ENCODE measurements around the gene ELAVL1.
A peak's percentile ranks its signal among the peaks of the same experiment; 100 is the strongest.

The ELAVL1 gene

DNA sequence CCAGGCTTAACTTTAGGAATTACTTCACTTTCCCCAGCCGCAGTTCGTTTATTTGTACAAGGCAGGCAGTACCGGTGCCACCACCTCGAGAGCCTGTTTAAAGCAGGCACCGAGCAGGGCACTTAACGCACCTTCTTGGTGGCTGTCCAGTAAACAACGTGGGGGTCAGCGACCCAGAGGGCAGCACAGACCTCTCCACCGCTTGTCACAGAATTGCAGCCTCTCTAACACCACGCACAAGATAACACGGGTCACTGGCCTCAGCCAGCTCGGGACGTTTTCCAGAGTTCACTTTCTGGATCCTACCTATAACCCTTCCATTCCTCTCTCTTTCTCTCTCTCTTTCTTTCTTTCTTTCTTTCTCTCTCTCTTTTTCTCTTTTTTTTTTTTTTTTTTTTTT, 16.8 kb upstream of the ELAVL1 start:
- no peak for DNase-seq (ENCODE audit: low read depth in 2 of 3, low spot score in 2 of 3)

DNA sequence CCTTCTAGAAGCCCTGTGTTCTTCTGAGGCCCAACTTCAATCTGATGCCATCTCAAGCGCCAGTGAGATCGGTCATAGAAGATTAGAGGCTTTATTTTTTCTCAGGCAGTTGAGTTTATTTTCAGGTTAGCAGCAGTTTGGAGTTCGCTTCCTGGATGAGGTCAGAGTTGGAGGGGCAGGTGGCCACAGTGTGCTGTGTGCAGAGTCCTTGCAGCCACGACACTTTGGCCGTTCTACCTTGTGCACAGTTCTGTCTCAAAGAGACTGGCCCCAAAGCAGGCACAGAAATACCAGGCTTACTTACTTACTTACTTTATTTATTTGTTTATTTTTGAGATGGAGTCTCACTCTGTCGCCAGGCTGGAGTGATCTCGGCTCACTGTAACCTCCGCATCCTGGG, 15.9 kb upstream of the ELAVL1 start:
- no peak for DNase-seq (ENCODE audit: low read depth in 2 of 3, low spot score in 2 of 3)

DNA sequence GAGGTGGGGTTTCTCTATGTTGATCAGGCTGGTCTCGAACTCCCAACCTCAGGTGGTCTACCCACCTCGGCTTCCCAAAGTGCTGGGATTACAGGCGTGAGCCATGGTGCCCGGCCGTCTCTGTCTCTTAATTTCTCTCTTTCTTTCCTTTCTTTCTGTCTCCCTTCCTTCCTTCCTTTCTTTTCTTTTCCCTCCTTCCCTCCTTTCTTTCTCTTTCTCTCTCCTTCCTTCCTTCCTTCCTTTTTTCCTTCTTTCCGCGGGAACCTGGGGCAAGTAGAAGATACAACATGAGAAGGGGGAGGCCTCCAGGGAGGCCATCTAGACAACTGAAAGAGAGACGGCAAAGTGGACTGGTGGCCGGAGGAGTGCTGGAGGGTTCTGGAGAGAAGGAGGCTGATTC, 15.2 kb upstream of the ELAVL1 start:
- no peak for DNase-seq (ENCODE audit: low read depth in 2 of 3, low spot score in 2 of 3)

DNA sequence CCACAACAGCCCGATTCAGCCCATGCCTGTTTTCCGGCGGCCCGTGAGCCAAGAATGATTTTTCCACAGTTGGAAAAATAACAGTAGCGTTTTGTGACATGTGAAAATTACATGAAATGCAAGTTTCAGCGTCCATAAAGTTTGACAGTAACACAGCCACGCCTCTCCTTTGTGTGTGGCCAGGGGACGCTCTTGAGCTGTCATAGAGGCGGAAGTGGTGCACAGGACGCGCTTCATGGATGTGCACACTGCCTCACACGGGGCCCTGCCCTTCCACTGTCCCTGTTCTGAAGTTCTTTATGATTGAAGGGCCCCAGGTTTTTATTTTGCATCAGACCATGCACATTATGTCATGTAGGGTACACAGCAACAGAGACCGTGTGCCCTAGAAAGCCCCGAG, 12.4 kb upstream of the ELAVL1 start:
- DNase-seq (ENCODE audit: low read depth in 2 of 3, low spot score in 2 of 3), result no peak

DNA sequence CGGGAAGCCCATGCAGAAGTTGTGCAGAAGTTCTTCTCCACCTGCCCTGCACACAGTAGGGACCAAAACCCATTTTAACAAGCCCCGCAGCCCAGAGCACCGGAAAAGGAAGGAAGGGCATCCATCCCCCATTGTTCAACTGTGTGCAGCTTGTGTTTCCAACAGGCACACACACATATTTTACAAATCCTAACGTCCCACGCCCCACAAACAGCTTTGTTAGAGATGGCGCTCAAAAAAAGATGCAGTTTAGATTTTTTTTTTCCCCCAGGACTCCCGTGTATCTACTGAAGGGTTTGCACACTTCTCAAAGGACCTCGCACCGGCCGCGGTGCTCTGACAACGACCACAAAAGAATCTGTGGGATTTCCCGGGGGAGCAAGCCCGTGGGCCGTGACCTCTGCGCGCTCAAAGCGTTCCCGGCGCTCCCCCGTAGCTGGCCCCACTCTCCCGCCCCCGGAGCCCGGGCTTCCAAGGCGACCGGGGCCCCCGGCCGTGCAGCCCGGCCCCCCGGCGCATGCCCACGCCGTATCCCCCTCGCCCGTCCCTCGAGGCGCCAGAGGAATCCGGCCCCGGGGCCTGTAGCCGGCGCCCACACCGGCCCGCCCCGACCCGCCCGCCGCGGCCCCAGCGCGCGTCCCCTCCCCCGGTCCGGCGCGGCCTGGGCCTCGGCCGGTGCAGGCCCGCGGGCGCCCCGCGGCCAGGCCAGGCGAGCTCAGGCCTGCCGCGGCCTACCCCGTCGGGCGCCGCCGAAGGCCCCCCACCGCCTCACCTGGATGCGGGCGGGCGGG, 523 bp downstream of the ELAVL1 start:
- no peak for DNase-seq (ENCODE audit: low read depth in 2 of 3, low spot score in 2 of 3)

DNA sequence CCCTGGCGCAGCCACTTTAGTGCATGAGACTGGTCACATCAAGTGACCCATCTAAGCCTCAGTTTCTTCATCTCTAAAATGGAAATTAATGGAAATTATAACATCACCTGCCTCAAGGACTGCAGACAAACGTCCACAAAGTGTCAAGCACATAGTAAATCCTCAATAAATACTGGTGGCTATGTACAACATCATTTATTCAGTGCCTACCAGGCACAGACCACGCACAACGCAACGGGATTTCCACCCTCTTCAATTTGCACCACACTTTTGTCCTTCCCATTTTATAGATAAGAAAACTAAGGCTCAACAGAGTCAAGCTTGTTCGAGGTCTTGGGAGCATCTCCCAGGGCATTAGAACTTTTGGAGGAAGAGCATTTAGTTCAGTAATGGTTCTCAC, 1.4 kb downstream of the ELAVL1 start:
- no peak for DNase-seq (ENCODE audit: low read depth in 2 of 3, low spot score in 2 of 3)

DNA sequence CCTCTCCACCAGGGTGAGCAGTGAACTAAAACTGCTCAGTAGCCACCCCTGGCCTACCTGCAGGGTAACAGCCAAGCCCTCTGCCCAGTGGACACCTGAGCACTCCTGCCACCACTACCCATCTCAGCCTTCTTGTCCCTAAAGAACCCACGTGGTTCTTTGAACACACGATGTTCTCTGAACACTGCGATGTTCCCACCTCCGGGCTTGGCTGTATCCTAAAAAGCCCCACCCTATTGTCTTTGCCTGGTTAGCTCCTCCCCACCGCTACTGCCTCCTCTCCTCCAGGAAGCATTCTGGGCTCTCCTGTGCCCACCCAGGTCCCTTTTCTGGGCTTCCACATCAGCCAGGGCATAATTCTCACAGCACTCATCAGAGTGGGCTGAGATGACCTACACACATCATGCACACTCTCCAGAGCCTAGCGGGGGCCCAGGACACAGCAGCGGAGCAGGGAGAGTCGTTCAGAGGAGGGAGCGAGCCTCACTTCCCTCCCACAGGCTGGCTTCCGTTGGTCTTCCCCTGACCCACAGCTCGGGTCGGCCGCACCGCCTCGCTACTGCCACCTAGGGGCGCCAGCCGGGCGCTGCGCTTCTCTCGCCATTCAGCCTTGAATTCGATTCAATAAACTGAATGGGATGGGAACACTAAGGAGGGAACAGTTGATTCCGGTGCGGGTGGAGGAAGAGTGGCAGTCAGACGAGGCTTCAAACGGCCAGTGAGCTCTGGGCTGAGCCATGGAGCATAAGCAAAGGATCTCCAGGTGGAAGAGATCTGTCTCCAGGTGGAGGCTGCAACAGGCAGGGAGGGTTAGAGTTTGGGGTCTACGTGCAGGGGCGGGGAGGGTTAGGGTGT, 3.2 kb downstream of the ELAVL1 start:
- DNase-seq (ENCODE audit: low read depth in 2 of 3, low spot score in 2 of 3), result peak; percentile 63 to 77 (median 70)

DNA sequence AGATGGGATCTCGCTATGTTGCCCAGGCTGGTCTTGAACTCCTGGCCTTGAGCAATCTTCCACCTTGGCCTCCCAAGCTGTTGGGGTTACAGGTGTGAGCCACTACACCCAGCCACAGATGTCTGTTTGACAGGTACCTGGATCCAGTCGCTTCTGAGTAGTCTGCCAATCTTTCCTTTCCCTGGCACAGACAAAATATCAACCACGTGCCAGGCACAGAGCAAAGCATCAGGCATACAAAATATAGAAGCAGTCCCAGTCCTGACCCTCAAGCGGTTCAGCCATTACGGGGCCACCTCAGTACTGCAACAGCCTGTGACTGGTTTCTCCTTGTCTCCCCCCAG, 3.8 kb downstream of the ELAVL1 start:
- no peak for DNase-seq (ENCODE audit: low read depth in 2 of 3, low spot score in 2 of 3)

DNA sequence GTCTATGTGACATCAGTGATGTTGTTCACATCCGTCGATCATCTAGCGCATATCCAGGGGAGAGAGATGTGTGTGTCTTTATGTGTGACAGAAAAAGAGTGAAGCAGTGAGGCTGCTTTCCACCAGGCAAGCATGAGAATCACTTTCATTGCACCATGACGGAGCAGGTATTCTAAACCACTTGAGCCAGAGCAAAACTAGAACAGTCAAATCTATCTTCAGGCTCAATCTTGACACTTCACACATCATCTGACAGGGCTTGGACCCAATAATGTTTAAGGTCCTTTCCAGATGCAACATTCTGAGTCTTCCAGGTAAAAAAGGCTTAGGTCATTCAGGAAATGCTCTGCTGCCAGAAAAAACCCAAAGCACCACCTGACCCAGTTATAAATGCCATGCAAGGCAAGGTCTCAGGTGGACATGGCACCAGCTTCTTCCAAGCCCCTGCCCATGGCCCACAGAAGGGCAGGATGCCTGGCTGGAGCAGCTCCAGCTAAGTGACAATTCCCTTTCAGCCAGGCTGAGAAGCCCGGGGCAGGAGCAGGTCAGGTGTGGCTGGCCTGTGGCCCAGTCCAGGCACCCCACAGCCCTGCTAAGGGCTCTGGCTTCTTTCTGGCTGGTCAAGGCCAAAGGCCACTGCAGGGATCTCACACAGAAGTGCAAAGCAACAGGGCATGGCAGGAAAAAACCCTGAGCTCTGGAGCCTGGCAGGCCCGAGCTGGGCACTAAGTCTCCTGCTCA, 5.0 kb downstream of the ELAVL1 start:
- DNase-seq (ENCODE audit: low read depth in 2 of 3, low spot score in 2 of 3), result no peak

DNA sequence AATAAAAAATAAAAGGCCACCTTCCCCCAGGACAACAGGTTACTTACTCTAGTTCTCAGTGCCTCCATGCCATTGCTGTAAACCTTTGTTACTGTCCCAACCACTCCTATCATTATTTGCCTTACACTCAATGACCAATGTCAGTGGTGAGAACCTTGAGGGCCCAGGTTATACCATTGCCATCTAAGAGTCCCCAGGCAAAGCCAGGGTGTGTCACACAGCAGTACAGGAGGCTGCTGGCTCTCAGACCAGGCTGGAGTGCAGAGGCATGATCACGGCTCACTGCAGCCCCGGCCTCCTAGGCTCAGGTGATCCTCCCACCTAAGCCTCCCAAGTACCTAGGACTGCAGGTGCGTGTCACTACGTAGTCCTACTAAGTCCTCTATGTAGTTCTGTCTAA, 6.1 kb downstream of the ELAVL1 start:
- DNase-seq (ENCODE audit: low read depth in 2 of 3, low spot score in 2 of 3), result no peak

DNA sequence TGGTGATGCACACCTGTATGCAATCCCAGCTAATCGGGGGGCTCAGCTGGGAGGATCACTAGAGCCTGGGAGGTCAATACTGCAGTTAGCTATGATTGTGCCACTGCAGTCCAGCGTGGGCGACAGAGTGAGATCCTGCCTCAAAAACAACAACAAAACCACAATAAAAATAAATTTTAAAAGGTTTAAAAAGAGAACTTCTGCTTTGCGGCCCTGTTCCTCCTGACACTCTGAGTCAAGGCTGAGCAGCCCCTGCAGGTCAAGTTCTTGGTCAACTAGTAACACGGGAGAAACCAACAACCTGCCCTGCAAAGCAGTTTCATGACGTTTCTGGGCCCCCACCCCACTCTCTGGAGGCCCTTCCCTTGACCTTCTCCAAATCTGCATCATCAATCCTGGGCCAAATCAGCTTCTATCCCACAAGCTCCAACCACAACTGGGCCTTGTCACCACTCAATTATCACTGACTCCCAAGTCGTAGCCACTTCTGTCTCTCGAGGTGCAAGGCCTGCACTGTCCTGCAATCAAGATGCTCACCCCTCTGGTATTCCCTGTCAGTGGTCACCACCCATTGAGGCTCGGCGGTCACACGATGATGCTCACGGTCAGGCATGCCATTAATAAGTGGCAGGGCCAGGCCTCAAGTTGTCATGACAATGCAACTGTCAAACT, 7.5 kb downstream of the ELAVL1 start:
- DNase-seq (ENCODE audit: low read depth in 2 of 3, low spot score in 2 of 3), result no peak

DNA sequence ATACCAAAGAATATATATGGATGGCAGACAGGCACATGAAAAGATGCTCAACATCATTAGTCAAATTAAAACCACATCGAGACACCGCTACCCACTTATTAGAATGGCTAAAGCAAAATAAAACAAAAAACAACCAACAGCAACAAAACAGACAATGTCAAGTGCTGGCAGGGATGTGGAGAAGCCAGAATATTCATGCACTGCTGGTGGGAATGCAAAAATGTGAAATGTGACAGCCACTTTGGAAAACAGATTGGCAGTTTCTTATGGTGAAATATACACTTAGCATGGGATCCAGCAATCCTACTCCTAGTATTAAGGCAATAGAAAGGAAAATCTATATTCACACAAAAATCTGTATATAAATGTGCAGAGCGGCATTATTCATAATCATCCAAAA, 8.6 kb downstream of the ELAVL1 start:
- no peak for DNase-seq (ENCODE audit: low read depth in 2 of 3, low spot score in 2 of 3)

DNA sequence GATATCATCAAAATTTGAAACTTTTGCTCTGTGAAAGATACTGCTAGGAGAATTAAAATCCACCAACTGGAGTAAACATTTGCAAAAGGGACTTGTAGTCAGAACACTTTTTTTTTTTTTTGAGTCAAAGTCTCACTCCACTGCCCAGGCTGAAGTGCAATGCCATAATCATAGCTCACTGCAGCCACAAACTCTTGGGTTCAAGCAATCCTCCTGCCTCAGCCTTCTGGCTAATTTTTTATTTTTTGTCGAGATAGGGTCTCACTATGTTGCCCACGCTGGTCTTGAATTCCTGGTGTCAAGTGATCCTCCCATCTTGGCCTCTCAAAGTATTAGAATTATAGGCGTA, 9.7 kb downstream of the ELAVL1 start:
- no peak for DNase-seq (ENCODE audit: low read depth in 2 of 3, low spot score in 2 of 3)

DNA sequence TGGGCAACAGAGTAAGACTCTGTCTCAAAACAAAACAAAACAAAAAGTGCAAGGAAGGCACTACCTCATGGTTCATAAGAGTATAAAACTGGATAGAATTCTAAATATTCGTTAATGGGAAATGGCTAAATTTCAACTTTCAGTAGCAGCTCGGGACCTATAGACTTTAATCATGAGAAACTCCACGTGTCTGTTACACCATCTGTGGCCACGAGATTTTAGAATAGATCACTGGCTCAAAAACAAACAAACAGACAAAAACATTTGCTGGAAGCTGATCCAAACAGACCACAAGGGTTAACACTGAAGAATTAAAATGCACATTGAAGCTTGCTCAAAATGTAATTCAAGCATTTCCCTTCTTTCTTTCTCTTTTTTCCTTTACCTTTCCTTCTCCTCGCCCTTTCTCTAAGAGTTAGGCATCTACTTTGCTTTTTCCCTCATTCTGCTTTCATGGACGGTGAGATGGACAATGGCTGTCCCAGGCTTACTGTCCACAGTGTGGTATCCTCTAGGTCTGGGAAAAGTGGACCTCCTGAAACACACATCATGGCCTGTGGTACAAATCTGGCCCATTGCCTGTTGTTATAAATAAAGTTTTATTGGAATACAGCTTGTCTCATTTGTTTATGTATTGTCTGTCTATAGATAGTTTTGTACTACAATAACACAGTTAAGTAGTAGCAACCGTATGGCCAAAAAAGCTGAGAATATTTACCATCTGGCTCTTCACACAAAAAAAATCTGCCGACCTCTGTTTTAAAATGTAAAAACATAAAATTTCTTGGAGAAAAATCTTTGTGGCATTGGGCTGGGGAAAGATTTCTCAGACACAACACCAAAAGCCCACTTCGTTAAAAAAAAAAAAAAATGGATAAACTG, 10.3 kb downstream of the ELAVL1 start:
- no peak for DNase-seq (ENCODE audit: low read depth in 2 of 3, low spot score in 2 of 3)

DNA sequence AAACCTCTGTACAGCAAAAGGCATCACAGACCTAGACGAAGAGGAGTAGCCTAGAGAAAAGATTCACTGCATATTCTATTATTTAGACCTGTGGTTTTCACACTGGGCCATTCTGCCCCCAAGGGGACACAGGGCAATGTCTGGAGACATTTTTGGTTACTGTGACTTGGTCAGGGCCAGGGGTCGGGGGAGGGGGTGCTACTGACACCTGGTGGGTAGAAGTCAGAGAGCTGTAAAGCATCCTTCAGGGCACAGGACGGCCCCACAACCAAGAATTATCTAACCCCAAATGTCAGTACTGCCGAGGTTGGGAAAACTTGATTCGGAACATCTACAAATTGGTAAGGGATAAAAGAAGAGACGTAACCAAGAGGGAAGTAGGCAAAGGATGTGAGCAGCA, 11.3 kb downstream of the ELAVL1 start:
- DNase-seq (ENCODE audit: low read depth in 2 of 3, low spot score in 2 of 3), result no peak

DNA sequence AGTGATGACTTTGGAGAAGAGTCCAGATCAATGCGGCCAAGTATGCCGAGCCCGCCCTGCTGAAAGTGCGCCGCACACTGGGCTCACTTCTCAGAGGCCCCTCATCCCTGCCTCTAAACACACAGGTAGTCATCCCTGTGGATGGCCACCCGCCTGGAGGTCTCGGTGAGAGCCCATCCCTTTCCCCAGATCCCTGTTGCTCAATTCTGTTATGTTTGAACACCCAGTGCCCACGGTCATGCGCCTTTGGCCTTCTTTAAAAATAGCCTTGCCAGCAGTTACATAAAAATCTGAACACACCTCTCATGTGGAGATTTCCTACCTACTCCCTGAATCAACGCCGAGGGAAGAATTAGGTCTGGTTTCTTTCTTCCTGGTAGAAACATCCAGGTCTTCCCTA, 11.9 kb downstream of the ELAVL1 start:
- no peak for DNase-seq (ENCODE audit: low read depth in 2 of 3, low spot score in 2 of 3)

DNA sequence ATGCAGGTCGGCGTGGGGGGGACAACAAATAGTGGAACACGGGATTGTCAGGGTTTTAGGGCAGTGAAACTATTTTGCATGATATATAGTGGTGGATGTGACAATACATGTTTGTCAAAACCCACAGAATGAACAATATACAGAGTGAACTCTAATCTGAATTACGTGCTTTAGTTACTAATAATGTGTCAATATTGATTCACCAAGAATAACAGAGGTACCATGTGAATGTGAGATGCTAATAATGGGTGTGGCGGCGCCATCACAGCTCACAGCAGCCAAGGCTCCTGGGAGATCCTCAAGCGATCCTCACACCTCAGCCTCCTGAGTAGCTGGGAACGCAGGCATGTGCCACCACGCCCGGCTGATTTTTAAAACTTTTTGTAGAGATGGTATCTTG, 12.9 kb downstream of the ELAVL1 start:
- DNase-seq (ENCODE audit: low read depth in 2 of 3, low spot score in 2 of 3), result no peak

DNA sequence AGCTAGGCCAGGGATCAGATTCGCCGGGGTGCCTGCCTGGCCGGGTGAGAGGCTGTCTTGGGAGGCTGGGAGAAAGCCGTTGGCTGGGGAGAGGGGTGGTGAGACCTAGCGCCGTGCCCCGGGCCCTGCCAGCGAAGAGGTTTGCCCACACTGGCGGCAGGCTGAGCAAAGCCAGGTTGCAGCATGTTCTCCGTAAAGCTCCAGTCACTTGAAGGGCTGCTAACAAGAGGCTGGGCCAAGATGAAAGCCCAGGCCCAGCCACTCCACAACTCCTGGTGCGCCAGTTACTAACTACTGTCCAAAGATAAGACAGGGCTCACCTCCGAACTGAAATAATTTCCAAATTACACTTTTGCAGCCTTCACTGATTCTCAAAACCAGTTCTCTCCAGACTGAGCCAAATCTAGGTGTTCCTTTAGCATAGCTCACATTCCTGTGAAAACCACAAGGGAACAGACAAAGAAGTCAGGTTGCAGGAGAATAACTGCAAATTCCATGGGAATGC, 16.3 kb downstream of the ELAVL1 start:
- DNase-seq (ENCODE audit: low read depth in 2 of 3, low spot score in 2 of 3), result no peak

DNA sequence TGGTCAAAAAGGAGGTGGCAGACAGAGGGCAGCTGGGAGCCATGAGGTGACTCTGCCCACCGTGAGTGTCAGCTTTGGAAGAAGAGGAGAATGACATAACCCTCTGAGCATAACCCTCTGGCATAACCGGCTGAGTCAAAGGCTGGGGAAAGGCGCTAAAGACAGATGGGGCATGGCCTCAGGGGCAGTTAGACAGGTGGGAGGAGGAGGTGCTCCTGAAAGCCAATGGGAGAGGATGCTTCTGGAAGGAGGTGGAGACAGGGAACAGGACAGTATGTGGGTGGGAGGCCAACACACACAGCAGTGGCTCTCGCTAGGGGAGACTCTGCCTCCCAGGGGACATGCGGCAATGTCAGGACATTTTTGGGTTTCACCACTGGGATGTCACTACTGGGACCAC, 17.1 kb downstream of the ELAVL1 start:
- DNase-seq (ENCODE audit: low read depth in 2 of 3, low spot score in 2 of 3), result no peak

DNA sequence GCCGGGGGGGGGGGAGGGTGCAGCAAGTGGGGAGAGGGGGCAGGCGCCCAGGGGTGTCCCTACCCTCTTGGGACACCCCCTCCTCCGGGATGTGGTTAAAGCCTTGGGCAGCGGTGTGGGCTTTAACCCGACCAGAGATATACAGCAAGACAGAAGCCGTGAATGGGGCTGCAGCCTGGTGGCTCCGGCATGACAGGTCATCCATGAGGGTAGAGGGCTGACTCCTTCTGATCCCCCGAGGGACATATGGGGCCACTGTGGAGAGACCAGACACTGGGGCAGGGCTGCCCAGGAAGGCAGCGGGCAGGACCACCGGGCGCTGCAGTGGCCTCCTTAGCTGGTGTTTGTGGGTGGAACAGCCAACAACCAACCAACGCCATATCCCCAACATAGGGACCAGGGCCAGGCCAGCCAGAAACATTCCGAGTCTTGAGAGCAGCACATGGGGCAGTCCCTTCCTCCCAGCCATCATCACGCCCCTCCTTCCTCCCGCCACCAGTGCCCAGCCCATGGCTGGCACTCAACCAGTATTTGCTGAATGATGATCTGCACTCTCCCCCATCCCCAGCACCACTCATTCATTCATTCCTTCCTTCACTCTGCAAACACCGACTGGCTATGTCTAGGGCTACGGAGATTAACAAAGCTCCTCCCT, 18.2 kb downstream of the ELAVL1 start:
- no peak for DNase-seq (ENCODE audit: low read depth in 2 of 3, low spot score in 2 of 3)

All from activated CD8-positive, alpha-beta memory T cell treated with anti-CD3 and anti-CD28 coated beads for 48 hours (primary cell).